GM19035 (cell line): Measurements from ENCODE around the gene MLH1.

Experiments
- ATAC-seq: cut with Tn5 transposase; IDR thresholded peaks from one replicate; pipeline ENCODE4 v1.9.1; 2021; ENCODE audit not compliant: unreplicated experiment

The MLH1 gene

DNA sequence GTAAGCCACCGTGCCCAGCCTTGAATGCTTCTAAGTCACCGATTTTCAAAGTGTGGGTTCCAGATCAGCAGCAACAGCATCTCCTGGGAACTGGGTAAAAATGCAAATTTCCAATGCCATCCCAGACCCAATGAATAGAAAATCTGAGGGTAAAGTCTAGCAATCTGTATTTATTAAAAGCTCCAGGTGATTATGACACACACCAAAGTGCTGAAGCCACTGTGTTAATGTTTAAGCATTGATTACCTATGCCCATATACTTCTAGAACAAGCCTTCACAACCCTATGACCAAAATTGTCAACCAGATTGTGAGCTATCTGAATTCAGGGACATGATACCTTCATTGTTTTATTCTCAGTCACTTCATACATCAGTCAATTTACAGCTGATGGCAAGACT lies 94.6 kb downstream of the MLH1 start:
- no peak for ATAC-seq

DNA sequence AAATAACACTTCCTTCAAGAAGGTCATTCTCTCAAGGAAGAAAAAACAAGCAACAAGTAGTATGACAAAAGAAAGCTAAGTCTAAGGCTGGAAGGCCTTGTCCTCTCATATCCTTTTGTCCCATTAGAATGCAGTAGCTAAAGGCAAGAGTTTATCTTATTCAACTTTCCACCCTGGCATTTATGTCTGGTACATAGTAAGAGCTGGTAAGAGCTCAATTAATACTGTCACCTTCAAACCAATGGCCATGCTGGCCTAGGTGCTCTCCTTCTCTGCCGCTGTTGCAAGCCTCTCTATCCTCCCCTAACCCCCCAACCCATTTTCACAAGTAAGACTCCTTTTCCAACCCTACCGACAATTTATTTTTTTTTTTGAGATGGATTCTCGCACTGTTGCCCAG lies 99.2 kb downstream of the MLH1 start:
- no peak for ATAC-seq

DNA sequence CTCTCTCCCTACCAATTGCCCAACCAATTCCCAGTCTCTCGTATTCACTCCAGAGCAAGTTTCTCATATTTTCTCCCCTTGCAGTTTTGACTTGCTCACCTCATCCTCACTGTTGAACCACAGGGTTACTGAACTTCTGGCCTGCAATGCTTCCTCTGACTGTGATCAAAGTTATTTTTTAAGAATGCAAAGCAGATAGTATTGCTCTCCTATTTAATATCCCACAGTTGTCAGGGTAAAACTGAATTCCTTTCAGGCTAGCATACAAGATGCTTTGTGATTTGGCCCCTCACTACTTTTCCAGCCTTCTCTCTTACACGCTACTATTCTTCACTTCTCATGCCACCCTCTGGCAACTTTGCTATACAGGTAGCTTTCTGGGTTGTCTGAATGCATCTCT lies 100.2 kb downstream of the MLH1 start:
- ATAC-seq = no peak

DNA sequence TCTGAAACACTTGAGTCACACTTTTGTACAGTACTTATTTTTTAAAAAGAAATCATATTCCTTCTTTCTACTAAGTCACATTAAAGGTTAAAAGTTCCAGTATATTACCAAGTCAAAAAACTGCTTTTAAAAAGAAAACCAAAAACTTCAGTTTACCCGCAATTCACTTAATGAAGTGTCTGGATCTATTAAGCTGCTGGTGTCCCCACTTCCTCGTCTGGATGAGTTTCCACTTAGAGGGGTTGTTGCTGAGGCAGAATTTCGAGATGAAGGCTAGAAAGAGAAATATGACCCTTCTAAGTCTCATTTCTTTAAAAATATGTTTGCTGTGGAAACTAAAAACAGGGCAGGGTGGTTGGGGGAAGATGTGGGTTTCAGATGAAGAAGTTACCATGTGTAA lies 101.3 kb downstream of the MLH1 start:
- no peak for ATAC-seq

DNA sequence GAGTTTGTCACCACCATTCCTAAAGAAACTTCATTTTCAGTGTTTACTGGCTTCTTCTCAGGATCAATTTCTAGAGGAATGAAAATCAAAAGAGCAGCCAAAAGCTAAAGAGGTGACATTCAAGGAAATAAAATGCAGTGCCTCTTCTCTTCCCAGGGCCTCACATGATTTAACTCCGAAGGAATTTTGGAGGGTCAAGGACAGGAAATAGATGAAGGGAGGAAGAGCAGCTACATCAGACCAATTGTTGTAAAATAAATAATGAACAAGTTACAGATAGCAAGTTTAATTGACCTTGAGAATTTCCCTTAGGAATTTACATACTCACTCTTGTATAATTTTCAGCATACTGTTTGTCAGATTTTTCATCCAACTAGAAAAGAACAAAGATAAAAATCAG lies 103.0 kb downstream of the MLH1 start:
- no peak for ATAC-seq

DNA sequence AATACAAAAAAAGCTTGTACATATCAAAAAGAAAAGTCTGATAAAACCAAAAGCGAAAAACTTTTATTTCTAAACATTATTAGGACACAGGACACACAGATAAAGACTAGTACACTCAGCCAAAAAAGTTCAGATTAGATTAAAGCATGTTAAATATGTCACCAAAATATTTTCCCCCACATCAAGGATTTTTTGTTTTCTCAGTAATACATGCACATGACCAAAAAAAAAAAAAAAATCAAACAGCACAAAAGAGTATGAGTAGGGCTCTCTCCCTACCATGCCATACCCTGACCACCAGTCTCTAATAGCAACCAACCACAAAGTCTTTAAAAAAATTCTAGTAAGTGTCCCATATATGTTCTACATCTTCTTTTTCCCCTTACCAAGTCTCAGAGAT lies 103.7 kb downstream of the MLH1 start:
- ATAC-seq = no peak

DNA sequence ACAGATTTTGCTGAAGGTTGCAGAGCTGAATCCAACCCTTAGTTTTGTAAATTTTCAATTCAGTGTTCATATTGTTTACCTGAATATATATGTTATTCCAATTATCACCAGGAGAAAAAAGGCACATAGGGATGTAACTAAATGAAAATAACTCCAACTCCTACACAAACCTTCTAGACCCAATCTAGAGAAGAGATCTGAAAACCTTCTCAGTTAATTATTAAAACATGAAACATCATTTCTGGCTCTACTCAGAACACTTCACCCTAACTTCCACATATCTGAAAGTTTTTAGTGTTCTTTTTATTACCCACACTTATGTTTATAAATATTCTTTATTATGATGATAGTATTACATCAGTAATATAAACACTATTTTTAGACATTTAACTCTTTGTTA lies 104.5 kb downstream of the MLH1 start:
- ATAC-seq = no peak

DNA sequence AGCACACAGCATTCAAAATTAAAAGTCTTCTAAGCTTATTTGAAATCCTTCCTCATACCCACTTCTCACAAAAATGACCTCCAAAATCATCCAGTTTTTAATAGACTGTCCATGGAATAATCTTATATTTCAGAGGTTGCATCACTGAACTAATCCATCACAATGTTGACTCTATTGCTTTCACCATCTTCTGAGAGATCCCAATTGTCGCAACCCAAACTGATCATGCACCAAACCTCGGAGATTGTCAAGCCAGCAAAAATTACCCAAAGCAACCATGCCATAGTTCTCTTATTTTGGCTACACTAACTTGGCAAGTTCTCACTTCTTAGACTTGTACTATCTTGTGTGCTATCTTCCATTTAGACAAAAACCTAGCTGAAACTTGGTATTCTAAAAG lies 105.6 kb downstream of the MLH1 start:
- no peak for ATAC-seq

DNA sequence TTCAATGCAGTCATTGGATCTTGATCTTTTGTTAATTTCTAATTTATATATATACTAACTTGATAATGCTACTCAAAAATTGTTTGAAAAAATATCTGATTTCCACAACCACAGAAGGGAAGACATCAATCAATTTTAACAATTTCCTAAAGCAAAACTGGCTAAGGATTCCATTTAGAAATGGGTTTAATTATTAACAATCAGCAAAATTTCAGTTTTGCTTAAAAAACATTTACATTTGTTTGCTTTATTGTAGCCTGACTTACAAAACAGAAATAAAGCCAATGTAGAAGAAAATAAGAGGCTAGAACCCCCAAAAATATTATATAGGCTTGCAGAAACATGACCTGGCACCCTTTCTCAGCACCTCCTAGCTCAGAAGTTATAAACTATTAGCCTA lies 106.2 kb downstream of the MLH1 start:
- no peak for ATAC-seq

DNA sequence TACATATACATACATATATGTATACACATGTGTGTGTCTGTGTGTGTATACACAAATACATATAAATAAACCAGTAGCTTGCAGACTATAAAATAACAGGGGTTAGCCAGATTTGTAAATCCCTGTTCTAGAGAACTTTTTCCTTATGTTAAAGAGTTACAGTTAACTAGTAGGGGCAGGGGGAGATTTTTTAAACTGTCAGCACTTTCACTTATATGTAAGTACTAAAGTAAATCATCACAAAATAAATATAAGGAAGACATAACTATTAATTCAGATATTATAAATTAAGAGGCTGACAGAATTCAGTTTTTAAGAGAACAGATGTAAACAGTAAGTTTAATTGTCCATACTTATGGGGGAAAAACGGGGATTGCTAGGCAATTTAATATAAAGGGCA lies 107.1 kb downstream of the MLH1 start:
- no peak for ATAC-seq
